ENCODE measurements around the gene SIAH3. TPM values are rescaled to one million over a fixed set of nuclear protein-coding genes. Genes with fewer than 3 reads are reported as not detected.

The SIAH3 gene
- 0.02 TPM in 1 of 3 replicates, not detected in the others for total RNA-seq
- long read RNA-seq, result 0 reads

- no peaks in the 10 kb centered on the region for H3K36me3 Mint-ChIP-seq (ENCODE audit: low read depth)
- peaks cover 19% of the 10 kb centered on the region for H3K4me1 Mint-ChIP-seq (ENCODE audit: low read depth)
- no peak for TF ChIP-seq CTCF (IDR thresholded peaks at IDR 0.05)
- H3K9me3 Mint-ChIP-seq (ENCODE audit: low read depth), result peaks cover 10% of the 10 kb centered on the region
- no peak for DNase-seq (ENCODE audit: low spot score)
- peak within 1 kb of the TSS; percentile 74 for H3K4me3 Mint-ChIP-seq (ENCODE audit: unreplicated experiment)
- H3K27ac Mint-ChIP-seq (ENCODE audit: unreplicated experiment), result no peak within 1 kb of the TSS
- peaks cover 33% of the 10 kb centered on the region for H3K27me3 Mint-ChIP-seq (ENCODE audit: low read depth)
Measured at GRCh38 chr13:45851171-45851921, at the start of gene SIAH3. TSS of gene SIAH3 (minus strand) at chr13:45851753. CDS start at chr13:45851629, 124 bp downstream.

DNA sequence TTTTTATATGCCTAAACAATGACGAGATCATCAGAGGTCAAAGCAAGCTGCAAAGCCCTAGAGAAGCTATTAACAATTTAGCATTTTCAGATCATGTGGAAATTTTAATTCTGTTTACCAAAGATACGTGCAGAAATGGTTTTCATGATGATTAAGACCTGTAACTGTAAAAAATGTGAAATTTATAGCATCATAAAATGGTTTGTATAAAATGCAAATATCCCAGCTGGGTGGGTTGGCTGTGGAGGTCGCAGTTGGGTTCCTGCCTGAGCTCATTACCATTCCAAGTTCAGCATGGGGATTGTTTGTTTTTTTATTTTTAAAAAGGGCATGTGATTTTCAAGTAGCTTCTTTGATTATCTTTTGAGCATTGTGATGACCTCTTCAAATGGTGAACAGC lies 47.9 kb upstream of the SIAH3 start:
- Mint-ChIP-seq H3K27ac (ENCODE audit: unreplicated experiment) (no peak overlapping the region), H3K36me3 (ENCODE audit: low read depth) (no peaks in the 10 kb centered on the region), H3K27me3 (ENCODE audit: low read depth) (peaks cover 16% of the 10 kb centered on the region), H3K9me3 (ENCODE audit: low read depth) (no peaks in the 10 kb centered on the region), H3K4me1 (ENCODE audit: low read depth) (no peaks in the 10 kb centered on the region), H3K4me3 (ENCODE audit: unreplicated experiment) (no peak overlapping the region)
- TF ChIP-seq CTCF (IDR thresholded peaks at IDR 0.05), result no peak
- no peak for DNase-seq (ENCODE audit: low spot score)

- H3K36me3 Mint-ChIP-seq (ENCODE audit: low read depth), result no peaks in the 10 kb centered on the region
- no peak for DNase-seq (ENCODE audit: low spot score)
- no peak overlapping the region for H3K27ac Mint-ChIP-seq (ENCODE audit: unreplicated experiment)
Measured at GRCh38 chr13:45897562-45897961, 46.0 kb upstream of the SIAH3 start.

DNA sequence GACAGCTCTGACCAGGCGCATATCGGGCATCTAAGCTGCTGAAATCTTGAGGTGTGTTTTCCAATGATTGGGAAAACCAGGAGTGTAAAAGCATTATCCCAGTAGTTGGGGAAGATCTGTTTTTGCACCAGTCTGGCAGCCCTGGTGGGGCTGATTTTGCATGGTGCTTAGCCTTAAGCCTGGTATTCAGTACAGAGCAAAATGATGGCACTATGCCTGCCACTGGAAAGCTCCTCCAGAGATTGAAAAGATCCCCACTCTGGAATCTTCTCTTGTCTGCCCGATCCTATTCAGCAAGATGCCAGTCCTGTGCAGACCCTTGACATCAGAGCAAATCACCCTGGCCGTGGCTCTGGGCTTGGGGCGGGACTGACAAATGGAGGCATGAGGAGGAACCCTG lies 44.7 kb upstream of the SIAH3 start:
- H3K4me3 Mint-ChIP-seq (ENCODE audit: unreplicated experiment), result no peak overlapping the region
- H3K4me1 Mint-ChIP-seq (ENCODE audit: low read depth), result no peaks in the 10 kb centered on the region
- H3K36me3 Mint-ChIP-seq (ENCODE audit: low read depth), result no peaks in the 10 kb centered on the region
- no peak overlapping the region for H3K27ac Mint-ChIP-seq (ENCODE audit: unreplicated experiment)
- DNase-seq (ENCODE audit: low spot score), result no peak
- no peak for TF ChIP-seq CTCF (IDR thresholded peaks at IDR 0.05)
- peaks cover 21% of the 10 kb centered on the region for H3K27me3 Mint-ChIP-seq (ENCODE audit: low read depth)
- no peaks in the 10 kb centered on the region for H3K9me3 Mint-ChIP-seq (ENCODE audit: low read depth)

More at GRCh38 chr13:45897562-45897961, 46.0 kb upstream of the SIAH3 start:
- no peaks in the 10 kb centered on the region for H3K9me3 Mint-ChIP-seq (ENCODE audit: low read depth)
- H3K27me3 Mint-ChIP-seq (ENCODE audit: low read depth), result peaks cover 13% of the 10 kb centered on the region
- no peaks in the 10 kb centered on the region for H3K4me1 Mint-ChIP-seq (ENCODE audit: low read depth)
- no peak for TF ChIP-seq CTCF (IDR thresholded peaks at IDR 0.05)
- no peak overlapping the region for H3K4me3 Mint-ChIP-seq (ENCODE audit: unreplicated experiment)

DNA sequence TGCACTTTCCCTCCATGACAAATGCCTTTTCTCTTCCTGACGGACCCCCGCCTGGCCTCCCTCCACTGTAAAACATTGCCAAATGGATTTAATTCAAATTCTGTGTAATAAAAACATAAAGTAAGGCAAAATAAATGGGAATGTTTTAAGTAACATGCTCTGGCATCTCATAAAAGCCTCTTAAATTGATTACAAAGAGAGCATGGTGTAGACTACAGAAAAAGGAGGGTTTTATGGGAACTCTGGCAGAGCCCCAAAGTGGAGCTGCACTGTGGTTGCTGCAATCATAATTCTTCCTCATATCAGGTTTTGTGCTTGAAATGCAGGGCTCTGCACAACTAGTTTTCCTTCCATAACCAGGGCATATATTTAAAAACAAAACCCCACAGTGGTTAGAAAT lies 44.3 kb upstream of the SIAH3 start:
- Mint-ChIP-seq H3K4me1 (ENCODE audit: low read depth) (no peaks in the 10 kb centered on the region), H3K36me3 (ENCODE audit: low read depth) (no peaks in the 10 kb centered on the region), H3K4me3 (ENCODE audit: unreplicated experiment) (no peak overlapping the region), H3K27ac (ENCODE audit: unreplicated experiment) (no peak overlapping the region), H3K9me3 (ENCODE audit: low read depth) (no peaks in the 10 kb centered on the region), H3K27me3 (ENCODE audit: low read depth) (peaks cover 24% of the 10 kb centered on the region)
- DNase-seq (ENCODE audit: low spot score), result no peak
- TF ChIP-seq CTCF (IDR thresholded peaks at IDR 0.05), result no peak
